DOHH2 (cell line): Measurements from ENCODE around the gene JAML.
A peak's percentile ranks its signal among the peaks of the same experiment; 100 is the strongest.

Experiments
- H3F3A ChIP-seq: fragments of 200-600 bp; sonication (generic), shearing (Covaris generic); 2 replicates; pipeline ENCODE4 v1.6.0; 2016; ENCODE audit warnings: antibody characterized with exemption, mild to moderate bottlenecking; ENCODE audit not compliant: control insufficient read depth, insufficient read depth
- H3K27ac ChIP-seq: fragments of 200-600 bp; sonication (generic); 2 replicates; pipeline ENCODE4 v1.5.1; 2014; ENCODE audit warnings: low read depth, mild to moderate bottlenecking, low read length, moderate library complexity
- H3K27me3 ChIP-seq: fragments of 200-600 bp; sonication (generic); 2 replicates; pipeline ENCODE4 v1.6.1; 2014; ENCODE audit warnings: mild to moderate bottlenecking, low read length, mixed read lengths; ENCODE audit not compliant: control insufficient read depth
- H3K36me3 ChIP-seq: fragments of 200-600 bp; sonication (generic); 2 replicates; pipeline ENCODE4 v1.6.1; 2014; ENCODE audit warnings: mild to moderate bottlenecking, low read length, moderate library complexity, mixed read lengths; ENCODE audit not compliant: control insufficient read depth
- H3K4me1 ChIP-seq: fragments of 200-600 bp; sonication (generic); 2 replicates; pipeline ENCODE4 v1.6.1; 2014; ENCODE audit warnings: mild to moderate bottlenecking, low read length, mixed read lengths; ENCODE audit not compliant: control insufficient read depth
- H3K4me2 ChIP-seq: fragments of 200-600 bp; sonication (generic); 2 replicates; pipeline ENCODE4 v1.6.0; 2014; ENCODE audit warnings: mild to moderate bottlenecking, low read length, moderate library complexity
- H3K4me3 ChIP-seq: fragments of 200-600 bp; sonication (generic); 2 replicates; pipeline ENCODE4 v1.5.1; 2014; ENCODE audit warnings: mild to moderate bottlenecking, low read length, mixed read lengths
- H3K79me2 ChIP-seq: fragments of 200-600 bp; sonication (generic); 2 replicates; pipeline ENCODE4 v1.6.1; 2014; ENCODE audit warnings: mild to moderate bottlenecking, low read length, mixed read lengths; ENCODE audit not compliant: control insufficient read depth
- H3K9me2 ChIP-seq: fragments of 200-600 bp; sonication (generic); replicated peaks from 2 replicates; pipeline ENCODE4 v1.6.1; 2014; ENCODE audit warnings: mild to moderate bottlenecking, low read length, mixed read lengths; ENCODE audit not compliant: control insufficient read depth
- H3K9me3 ChIP-seq: fragments of 200-600 bp; sonication (generic); 2 replicates; pipeline ENCODE4 v1.6.1; 2014; ENCODE audit warnings: antibody characterized with exemption, low read length, mixed read lengths; ENCODE audit not compliant: control insufficient read depth, insufficient read depth
- H4K20me1 ChIP-seq: fragments of 200-600 bp; sonication (generic); 2 replicates; pipeline ENCODE4 v1.6.0; 2014; ENCODE audit warnings: low read depth, mild to moderate bottlenecking, antibody characterized with exemption, low read length, moderate library complexity; ENCODE audit not compliant: control insufficient read depth, insufficient read depth
- EZH2phosphoT487 ChIP-seq: fragments of 200-600 bp; sonication (generic); IDR thresholded peaks from 2 replicates; pipeline ENCODE4 v1.6.1; 2017; ENCODE audit warnings: borderline replicate concordance, mild to moderate bottlenecking, antibody characterized with exemption, low read length, moderate library complexity, mixed read lengths
- TF ChIP-seq, protein P1 (sequence below): fragments of 200-600 bp; sonication (generic); IDR thresholded peaks from one replicate; pipeline ENCODE4 v1.5.1; 2014; ENCODE audit warnings: antibody characterized with exemption, mild to moderate bottlenecking, low read depth, low read length; ENCODE audit not compliant: poor library complexity, severe bottlenecking

Gene JAML

DNA sequence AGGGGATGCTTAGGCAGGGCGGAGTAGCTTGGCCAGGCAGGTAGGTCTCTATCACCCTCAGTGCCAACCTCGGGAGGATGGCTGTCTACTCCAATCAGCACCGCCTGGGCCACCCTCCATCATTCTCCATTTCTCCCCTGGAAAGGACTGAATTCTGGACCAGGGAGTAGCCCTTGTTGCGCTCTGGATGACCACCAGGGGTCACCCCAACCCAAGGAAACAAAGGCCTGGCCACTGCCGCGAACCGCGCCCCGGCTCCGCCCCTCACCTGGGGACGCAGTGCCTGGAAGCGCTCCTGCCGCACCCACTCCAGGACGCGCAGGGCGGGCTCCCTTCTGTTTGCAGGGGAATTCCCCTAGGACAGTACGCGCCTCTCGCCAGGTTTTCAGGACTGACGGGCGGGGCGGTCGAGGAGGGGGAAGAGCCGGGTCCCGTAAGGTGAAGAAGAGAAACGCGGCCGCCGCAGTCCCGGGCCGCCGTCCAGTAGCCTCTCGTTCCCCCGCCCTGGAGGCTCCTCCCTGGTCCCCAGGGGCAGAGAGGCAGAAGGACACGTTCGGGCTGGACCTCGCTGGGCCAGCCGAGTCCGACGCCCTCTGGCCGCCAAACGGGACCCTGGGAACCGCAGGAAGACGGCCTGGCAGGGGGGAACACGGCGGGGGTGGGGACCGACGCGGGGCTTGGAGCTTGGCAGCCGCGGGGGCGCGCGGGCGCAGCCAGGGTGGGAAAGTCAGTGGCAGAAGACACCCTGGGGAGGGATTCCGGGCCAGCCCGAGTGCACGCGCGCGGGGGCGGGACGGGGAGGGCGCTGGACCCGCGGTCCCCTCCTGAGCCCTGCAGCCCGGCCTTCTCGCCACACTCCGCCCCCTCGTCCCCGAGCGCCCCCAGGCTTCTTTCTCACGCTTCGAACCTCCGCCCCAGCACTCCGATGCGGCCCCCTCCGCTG is 79.3 kb downstream of the JAML start:
- Histone ChIP-seq H3K4me1 (peaks cover 11% of the 10 kb centered on the region; the same call in 1 of the 2 replicates), H3K9me3 (no peaks in the 10 kb centered on the region), H4K20me1 (no peaks in the 10 kb centered on the region), H3K79me2 (no peaks in the 10 kb centered on the region), H3K36me3 (no peaks in the 10 kb centered on the region), H3K9me2 (no peaks in the 10 kb centered on the region), H3F3A (no peaks in the 10 kb centered on the region), H3K4me3 (peak overlapping the region; percentile 71), H3K27me3 (peaks cover 73% of the 10 kb centered on the region), H3K27ac (no peak overlapping the region), H3K4me2 (peak overlapping the region; percentile 76)
- TF ChIP-seq, protein P1, sequence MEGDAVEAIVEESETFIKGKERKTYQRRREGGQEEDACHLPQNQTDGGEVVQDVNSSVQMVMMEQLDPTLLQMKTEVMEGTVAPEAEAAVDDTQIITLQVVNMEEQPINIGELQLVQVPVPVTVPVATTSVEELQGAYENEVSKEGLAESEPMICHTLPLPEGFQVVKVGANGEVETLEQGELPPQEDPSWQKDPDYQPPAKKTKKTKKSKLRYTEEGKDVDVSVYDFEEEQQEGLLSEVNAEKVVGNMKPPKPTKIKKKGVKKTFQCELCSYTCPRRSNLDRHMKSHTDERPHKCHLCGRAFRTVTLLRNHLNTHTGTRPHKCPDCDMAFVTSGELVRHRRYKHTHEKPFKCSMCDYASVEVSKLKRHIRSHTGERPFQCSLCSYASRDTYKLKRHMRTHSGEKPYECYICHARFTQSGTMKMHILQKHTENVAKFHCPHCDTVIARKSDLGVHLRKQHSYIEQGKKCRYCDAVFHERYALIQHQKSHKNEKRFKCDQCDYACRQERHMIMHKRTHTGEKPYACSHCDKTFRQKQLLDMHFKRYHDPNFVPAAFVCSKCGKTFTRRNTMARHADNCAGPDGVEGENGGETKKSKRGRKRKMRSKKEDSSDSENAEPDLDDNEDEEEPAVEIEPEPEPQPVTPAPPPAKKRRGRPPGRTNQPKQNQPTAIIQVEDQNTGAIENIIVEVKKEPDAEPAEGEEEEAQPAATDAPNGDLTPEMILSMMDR = peak; percentile 90
- TF ChIP-seq EZH2phosphoT487 = no peak

DNA sequence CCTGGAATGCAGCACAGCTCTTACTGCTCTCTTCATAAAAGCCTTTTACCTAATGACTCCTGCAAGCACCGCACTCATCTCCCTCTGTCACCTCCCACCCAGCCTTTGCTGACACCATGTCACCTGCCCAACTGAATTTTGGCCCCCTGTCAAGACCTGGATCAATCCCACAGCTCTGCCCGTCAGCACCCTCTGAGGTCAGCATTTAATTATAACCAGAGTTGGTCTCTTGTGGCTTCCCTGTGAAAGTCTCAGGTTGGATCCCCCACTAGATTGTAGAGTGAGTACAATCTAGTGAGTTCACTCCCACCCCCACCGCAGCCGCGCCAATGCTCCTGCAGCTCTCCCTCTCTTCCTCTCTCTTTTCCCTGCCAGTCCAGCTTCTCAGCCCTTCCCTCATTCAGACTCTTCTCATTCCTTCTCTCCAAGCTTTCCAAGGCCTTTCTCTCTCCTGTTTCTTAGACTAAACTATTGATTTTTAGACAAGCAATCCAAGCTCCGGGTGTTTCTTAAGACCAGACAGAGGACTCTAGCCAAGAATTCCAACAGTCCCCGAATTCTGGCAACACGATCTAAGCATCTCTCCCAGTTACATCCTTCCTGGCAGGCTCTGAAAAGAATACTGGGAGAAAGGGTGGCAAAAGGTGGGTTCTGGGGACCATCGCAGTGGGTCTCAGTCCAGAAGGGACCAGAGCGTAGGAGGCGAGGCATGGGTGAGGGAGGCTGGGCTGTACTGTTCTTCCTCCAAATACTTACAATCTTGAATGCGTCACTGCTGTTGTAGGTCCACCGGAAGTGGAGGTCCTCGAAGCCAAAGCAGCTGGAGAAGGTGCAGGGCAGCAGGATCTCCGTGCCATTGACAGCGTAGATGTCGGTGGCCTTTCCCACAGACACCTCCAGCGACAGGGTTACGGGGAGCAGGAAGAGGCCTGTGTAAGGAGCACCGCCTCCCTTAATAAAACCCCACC is 80.2 kb downstream of the JAML start:
- TF ChIP-seq EZH2phosphoT487 = no peak
- TF ChIP-seq, protein P1 = no peak
- Histone ChIP-seq H3F3A (no peaks in the 10 kb centered on the region), H3K4me2 (peak overlapping the region; percentile 76), H3K4me1 (peaks cover 11% of the 10 kb centered on the region; the same call in 1 of the 2 replicates), H3K9me2 (no peaks in the 10 kb centered on the region), H3K9me3 (no peaks in the 10 kb centered on the region), H3K27me3 (peaks cover 77% of the 10 kb centered on the region), H3K4me3 (peak overlapping the region; percentile 71), H4K20me1 (no peaks in the 10 kb centered on the region), H3K27ac (no peak overlapping the region), H3K36me3 (no peaks in the 10 kb centered on the region), H3K79me2 (no peaks in the 10 kb centered on the region)
